HCT116 (cell line): Measurements from ENCODE around the gene PPP6C.

Experiments used
- CTCF ChIP-seq, 3 experiments: fragments of 200-600 bp in 1 of 3; sonication (generic) in 1 of 3; IDR thresholded peaks in 2 of 3; conservative IDR thresholded peaks in 1 of 3; 2 replicates each; pipeline ENCODE4 v1.5.1; 2012 to 2017; ENCODE audit warnings: low read depth in 2 of 3, low read length in 2 of 3, antibody characterized with exemption in 1 of 3, borderline replicate concordance in 1 of 3, control low read depth in 1 of 3, mild to moderate bottlenecking in 1 of 3, mixed read lengths in 1 of 3, mixed run types in 1 of 3, moderate library complexity in 1 of 3; ENCODE audit not compliant: insufficient read depth in 1 of 3
- EZH2 ChIP-seq: fragments of 200-600 bp; sonication (generic); IDR thresholded peaks from 2 replicates; pipeline ENCODE4 v1.6.1; 2017; ENCODE audit warnings: antibody characterized with exemption, mixed run types
- POLR2A ChIP-seq: IDR thresholded peaks from 2 replicates; pipeline ENCODE4 v1.7.0; 2011; ENCODE audit warnings: borderline replicate concordance; ENCODE audit not compliant: insufficient read depth, insufficient read length; ENCODE audit errors: extremely low read depth
- POLR2AphosphoS5 ChIP-seq: IDR thresholded peaks from 2 replicates; pipeline ENCODE4 v1.6.1; 2011; ENCODE audit warnings: mild to moderate bottlenecking, low read depth, low read length, moderate library complexity
- YY1 ChIP-seq: IDR thresholded peaks from 2 replicates; pipeline ENCODE4 v1.6.1; 2011; ENCODE audit warnings: low read length, low read depth, moderate library complexity, mild to moderate bottlenecking; ENCODE audit not compliant: insufficient replicate concordance; ENCODE audit errors: extremely low read depth
- TF ChIP-seq, protein P1 (sequence below): IDR thresholded peaks from 2 replicates; pipeline ENCODE4 v1.6.1; 2012; ENCODE audit warnings: low read depth

- TF ChIP-seq EZH2 (no peak), POLR2A (no peak), CTCF (IDR thresholded peaks at IDR 0.05 in 2 of 3, conservative IDR thresholded peaks at IDR 0.05 in 1 of 3; ENCODE audit: borderline replicate concordance in 1 of 3, insufficient read depth in 1 of 3, low read depth in 2 of 3, low read length in 2 of 3) (no peak), POLR2AphosphoS5 (no peak), YY1 (no peak)
- TF ChIP-seq, protein P1, sequence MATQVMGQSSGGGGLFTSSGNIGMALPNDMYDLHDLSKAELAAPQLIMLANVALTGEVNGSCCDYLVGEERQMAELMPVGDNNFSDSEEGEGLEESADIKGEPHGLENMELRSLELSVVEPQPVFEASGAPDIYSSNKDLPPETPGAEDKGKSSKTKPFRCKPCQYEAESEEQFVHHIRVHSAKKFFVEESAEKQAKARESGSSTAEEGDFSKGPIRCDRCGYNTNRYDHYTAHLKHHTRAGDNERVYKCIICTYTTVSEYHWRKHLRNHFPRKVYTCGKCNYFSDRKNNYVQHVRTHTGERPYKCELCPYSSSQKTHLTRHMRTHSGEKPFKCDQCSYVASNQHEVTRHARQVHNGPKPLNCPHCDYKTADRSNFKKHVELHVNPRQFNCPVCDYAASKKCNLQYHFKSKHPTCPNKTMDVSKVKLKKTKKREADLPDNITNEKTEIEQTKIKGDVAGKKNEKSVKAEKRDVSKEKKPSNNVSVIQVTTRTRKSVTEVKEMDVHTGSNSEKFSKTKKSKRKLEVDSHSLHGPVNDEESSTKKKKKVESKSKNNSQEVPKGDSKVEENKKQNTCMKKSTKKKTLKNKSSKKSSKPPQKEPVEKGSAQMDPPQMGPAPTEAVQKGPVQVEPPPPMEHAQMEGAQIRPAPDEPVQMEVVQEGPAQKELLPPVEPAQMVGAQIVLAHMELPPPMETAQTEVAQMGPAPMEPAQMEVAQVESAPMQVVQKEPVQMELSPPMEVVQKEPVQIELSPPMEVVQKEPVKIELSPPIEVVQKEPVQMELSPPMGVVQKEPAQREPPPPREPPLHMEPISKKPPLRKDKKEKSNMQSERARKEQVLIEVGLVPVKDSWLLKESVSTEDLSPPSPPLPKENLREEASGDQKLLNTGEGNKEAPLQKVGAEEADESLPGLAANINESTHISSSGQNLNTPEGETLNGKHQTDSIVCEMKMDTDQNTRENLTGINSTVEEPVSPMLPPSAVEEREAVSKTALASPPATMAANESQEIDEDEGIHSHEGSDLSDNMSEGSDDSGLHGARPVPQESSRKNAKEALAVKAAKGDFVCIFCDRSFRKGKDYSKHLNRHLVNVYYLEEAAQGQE, result no peak
Observed at GRCh38 chr9:125190361-125190801, 778 bp upstream of the PPP6C start.
